Fibroblast of the aortic adventitia (primary cell): ENCODE data around the gene KRT83. TPM values are rescaled to one million over a fixed set of nuclear protein-coding genes. Genes with fewer than 3 reads are reported as not detected.

Experiments used
- DNase-seq: peaks from one replicate; pipeline ENCODE4 v3.0.0-alpha.2; 2010; ENCODE audit warnings: low read depth
- H3K4me3 ChIP-seq: 2 replicates; pipeline ENCODE4 v1.5.1; 2011; ENCODE audit warnings: low read depth, mild to moderate bottlenecking, control low read depth, low read length, moderate library complexity
- total RNA-seq: library from RNA; depleted of rRNA; stranded (reverse); fragments of >200 nt; gene quantifications from 2 replicates; pipeline ENCODE4 v1.2.3, GENCODE V29; 2012; ENCODE audit warnings: low replicate concordance
- TF ChIP-seq, protein P1 (sequence below): IDR thresholded peaks from 2 replicates; pipeline ENCODE4 v1.5.1; 2011; ENCODE audit warnings: mild to moderate bottlenecking, low read length, control low read depth, inconsistent platforms; ENCODE audit not compliant: insufficient read depth

KRT83 gene
- not detected in 2 replicates for total RNA-seq

DNA sequence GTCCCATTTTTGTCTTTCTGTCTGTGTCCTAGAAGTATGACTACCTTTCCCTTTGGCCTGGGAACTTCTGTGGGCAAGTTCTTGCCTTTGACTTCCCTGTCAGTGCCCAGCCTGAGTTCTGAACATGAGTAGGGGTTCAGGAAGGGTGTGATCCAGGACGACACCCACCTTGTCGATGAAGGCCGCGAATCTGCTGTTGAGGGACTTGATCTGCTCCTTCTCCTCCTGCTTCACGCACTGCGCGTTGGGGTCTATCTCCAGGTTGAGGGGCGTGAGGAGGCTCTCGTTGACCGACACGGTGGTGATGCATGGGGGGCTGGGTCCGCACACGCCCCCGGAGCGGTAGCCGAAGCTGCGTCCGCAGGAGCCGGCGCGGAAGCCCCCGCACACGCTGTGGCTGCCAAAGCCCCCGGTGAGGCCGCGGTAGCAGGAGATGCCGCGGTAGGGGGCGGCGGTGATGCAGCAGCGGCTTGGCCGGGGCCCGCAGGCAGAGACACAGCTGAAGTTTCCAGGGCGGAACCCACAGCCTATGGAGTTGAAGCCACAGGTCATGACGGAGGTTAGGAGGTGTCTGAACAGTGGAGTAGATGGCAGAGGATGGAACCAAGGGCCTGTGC, at the start of gene KRT83:
Gene KRT83 (minus strand): TSS at position 615 of the 617 bp plus-strand sequence. CDS start 63 bp downstream, at position 552.
- H3K4me3 ChIP-seq = no peak within 1 kb of the TSS
- TF ChIP-seq, protein P1, sequence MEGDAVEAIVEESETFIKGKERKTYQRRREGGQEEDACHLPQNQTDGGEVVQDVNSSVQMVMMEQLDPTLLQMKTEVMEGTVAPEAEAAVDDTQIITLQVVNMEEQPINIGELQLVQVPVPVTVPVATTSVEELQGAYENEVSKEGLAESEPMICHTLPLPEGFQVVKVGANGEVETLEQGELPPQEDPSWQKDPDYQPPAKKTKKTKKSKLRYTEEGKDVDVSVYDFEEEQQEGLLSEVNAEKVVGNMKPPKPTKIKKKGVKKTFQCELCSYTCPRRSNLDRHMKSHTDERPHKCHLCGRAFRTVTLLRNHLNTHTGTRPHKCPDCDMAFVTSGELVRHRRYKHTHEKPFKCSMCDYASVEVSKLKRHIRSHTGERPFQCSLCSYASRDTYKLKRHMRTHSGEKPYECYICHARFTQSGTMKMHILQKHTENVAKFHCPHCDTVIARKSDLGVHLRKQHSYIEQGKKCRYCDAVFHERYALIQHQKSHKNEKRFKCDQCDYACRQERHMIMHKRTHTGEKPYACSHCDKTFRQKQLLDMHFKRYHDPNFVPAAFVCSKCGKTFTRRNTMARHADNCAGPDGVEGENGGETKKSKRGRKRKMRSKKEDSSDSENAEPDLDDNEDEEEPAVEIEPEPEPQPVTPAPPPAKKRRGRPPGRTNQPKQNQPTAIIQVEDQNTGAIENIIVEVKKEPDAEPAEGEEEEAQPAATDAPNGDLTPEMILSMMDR = no peak
- DNase-seq = no peak

DNA sequence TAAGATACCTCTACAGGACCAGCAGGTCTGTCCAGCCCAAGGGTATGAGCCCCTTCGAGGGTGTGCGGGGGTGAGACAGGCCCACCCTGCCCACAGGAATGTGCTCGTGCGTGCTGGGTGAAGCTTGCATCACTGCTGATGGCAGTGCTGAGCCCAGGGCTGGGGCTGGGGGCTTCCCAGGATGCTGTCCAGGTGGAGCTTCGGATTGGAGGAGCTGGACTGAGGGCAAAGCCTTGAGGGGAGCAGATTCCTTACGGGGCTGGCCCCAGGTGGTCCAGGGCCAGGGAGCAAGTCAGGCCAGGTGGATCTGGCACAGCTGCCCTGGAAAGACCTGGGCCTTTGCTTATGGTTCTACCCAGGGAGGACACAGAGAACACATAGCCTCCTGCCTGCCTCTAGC, 48.6 kb upstream of the KRT83 start:
- no peak for DNase-seq
- TF ChIP-seq, protein P1 = no peak
- H3K4me3 ChIP-seq = no peak overlapping the region

DNA sequence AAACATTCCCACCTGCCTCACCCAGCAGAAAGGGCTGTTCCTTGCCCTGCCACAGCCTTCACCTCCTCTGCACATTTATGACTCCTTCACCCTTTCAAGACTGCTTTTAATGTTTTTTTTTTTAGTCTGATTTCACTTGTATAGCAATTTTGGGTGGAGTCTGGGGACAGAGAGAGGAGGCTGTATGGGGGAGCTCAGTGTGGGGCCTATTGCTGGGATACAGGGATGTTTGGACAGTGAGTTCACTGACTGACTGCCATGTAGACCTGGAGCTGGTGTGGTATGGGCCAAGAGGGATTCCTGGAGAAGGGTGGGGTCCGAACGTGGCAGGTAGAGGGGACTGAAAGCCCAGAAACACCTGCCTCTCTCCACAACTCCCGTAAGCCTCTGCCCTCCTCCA, 48.0 kb upstream of the KRT83 start:
- no peak for DNase-seq
- H3K4me3 ChIP-seq = no peak overlapping the region
- TF ChIP-seq, protein P1 = no peak

DNA sequence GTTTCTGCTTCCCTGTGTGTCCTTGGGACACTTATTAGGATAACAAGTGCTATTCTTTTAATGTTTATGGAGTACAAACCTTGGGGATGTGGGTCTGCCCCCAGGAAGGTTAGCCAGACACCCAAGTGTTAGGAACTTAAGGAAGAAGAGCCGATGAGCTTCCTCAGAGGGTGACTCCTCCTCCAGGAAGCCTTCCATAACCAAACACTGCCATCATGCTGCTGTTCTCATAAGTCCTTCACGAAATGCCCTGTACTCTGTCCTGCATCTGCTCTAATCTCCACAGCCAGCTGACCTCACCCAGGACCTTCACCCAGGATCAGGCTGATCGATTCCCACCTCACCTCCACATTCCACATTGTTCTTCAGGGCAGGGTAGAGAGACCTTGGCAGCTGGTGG, 47.3 kb upstream of the KRT83 start:
- DNase-seq = no peak
- TF ChIP-seq, protein P1 = no peak
- no peak overlapping the region for H3K4me3 ChIP-seq

DNA sequence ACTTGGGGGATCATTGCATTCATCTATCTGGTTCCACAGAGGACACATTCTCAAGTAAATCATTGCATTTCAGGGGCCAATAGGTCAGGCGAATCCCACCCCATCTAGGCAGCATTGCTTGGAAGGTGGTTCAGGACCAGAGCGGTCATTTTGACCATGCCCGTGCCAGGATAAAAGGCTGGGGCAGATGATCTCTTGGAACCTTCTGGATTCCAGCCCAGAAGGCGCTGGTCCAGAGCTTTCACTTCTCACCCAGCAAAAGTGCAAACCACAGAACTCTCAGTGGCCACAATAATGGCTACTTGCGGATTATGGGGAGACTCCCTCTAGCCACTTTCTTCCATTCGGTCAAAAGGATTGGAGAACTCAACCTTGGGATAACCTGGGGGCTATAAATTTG, 46.7 kb upstream of the KRT83 start:
- no peak overlapping the region for H3K4me3 ChIP-seq
- TF ChIP-seq, protein P1 = no peak
- DNase-seq = no peak

DNA sequence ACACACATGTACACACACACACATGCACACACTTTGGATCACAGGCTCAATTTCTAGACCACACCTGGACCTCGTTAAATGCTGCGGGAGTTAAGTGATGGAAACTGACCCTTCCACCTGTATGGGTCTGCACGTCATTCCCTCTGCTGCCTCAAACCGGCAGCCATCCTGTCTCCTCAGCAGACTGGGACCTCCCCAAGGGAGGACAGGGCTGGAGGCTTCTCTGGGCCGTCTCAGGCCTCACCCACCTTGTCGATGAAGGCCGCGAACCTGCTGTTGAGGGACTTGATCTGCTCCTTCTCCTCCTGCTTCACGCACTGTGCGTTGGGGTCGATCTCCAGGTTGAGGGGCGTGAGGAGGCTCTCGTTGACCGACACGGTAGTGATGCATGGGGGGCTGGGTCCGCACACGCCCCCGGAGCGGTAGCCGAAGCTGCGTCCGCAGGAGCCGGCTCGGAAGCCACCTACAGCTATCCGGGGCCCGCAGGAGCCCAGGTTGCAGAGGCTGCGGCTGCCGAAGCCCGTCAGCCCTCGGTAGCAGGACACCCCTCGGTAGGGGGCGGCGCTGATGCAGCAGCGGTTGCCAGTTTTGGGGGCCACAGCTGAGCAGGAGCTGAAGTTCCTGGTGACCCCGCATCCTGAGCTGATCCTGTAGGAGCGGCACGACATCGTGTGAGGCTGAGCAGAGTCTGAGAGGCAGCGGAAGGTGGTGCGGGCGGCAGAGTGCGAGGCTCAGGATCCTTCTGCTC, 45.7 kb upstream of the KRT83 start, which contains the start of gene KRT85:
Gene KRT85 (minus strand): TSS at position 744 of the 748 bp plus-strand sequence. CDS start 76 bp downstream, at position 668.
- TF ChIP-seq, protein P1 = no peak
- no peak for DNase-seq
- no peak within 1 kb of the TSS for H3K4me3 ChIP-seq
